Measurements from ENCODE around the gene EYA2. TPM values are rescaled to one million over a fixed set of nuclear protein-coding genes. Genes with fewer than 3 reads are reported as not detected.

The EYA2 gene
- total RNA-seq, 1 donor: 1.6 TPM

DNA sequence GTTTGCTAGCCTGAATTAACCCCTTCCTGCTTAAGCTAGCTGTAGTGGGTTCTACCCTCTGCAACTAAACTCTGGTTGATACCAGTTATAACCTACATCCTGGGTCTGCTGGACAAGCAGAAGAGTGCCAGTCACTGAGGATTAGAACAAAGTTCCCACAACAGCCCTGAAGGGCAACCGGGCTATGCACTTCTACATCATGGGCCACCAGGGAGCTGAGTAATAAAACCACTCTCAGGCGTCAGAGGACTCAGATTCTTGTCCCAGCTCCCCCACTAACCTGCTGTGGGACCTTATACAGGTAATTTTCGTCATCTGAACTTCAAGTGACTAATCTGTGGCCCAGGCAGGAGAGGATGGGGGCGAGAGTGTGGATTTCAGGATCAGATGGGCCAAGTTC, 56.8 kb downstream of the EYA2 start:
- no peak overlapping the region for H3K4me3 ChIP-seq (ENCODE audit: low read depth, low read length)
- DNase-seq (ENCODE audit: low read depth): no peak
- TF ChIP-seq, protein P1, sequence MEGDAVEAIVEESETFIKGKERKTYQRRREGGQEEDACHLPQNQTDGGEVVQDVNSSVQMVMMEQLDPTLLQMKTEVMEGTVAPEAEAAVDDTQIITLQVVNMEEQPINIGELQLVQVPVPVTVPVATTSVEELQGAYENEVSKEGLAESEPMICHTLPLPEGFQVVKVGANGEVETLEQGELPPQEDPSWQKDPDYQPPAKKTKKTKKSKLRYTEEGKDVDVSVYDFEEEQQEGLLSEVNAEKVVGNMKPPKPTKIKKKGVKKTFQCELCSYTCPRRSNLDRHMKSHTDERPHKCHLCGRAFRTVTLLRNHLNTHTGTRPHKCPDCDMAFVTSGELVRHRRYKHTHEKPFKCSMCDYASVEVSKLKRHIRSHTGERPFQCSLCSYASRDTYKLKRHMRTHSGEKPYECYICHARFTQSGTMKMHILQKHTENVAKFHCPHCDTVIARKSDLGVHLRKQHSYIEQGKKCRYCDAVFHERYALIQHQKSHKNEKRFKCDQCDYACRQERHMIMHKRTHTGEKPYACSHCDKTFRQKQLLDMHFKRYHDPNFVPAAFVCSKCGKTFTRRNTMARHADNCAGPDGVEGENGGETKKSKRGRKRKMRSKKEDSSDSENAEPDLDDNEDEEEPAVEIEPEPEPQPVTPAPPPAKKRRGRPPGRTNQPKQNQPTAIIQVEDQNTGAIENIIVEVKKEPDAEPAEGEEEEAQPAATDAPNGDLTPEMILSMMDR (IDR thresholded peaks at IDR 0.05; ENCODE audit: insufficient read depth, low read length): no peak

DNA sequence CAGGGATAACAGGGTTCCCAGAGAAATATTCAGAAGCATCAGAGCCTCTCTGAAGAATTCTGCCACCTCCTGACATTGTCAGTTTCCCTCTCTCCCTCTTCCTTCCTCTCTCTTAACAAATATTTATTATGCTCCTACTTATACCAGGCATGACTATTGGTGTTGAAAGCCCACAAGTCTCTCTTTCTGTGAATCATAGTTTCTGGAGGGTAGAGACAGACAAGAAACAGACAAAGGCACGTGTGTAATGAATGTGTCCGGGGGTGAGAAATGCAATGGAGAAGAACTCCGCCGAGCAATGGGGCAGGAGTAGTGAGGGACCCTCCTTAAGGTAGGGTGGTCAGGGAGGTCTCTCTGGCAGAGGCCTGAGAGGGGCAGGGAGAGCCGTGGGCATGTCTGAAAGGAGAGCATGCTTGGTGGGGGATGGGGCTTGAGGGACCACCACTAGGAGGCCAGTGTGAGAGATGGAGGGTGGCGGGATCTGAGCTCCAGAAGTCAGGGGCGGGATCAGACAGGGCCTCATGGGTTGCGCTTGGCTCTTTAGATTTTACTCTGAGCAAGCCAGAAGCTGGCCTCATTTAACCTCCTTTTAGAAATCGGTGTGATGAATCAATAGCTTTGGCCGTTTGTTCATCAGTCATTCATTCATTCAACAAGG, 57.3 kb downstream of the EYA2 start:
- TF ChIP-seq, protein P1 (IDR thresholded peaks at IDR 0.05; ENCODE audit: insufficient read depth, low read length): no peak
- no peak for DNase-seq (ENCODE audit: low read depth)
- H3K4me3 ChIP-seq (ENCODE audit: low read depth, low read length): no peak overlapping the region

DNA sequence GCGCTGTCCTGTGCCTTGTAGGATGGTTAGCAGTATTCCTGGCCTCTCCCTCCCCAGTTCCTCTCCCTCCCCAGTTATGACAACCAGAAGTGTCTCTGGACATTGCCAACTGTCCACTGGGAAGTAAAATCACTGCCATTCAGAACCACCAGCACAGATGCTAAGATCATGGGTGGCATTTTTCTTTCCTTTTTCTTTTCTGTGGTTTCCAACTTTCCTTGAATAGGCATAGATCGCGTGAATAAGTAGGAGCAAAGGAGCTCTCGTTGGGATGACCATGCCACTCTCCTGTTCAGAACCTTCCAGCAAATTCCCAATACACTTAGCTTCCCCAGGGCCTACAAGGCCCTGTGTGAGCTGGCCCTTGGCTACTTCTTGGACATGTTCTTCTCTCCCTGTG, 59.0 kb downstream of the EYA2 start:
- H3K4me3 ChIP-seq (ENCODE audit: low read depth, low read length): no peak overlapping the region

DNA sequence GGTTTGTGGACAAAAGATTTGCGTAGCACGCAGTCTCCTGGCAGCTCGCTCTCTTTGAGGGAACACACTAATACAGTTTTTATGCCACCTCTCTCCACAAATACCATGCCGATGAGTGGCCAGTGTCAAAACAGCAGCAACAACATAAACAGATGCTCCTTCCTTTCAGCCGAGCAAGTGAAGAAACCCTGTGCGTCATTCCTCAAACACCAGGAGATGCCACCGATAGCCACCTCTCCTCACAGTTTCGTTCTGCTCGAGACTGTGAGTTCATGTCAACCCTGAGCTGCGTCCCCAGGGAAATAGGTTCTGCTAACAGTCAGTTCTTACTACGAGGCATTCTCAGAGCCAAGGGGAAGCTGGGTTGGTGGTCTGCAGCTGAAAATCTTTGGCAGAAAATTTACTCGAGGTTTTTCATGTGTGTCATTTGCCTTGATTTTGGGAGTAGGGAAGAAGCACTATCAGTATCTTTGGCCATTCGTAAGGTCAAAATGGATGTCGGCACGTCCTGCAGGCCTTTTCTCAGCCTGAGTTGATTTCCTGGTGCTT, 59.9 kb downstream of the EYA2 start:
- TF ChIP-seq, protein P1 (IDR thresholded peaks at IDR 0.05; ENCODE audit: insufficient read depth, low read length): no peak
- DNase-seq (ENCODE audit: low read depth): peak; percentile 32
- no peak overlapping the region for H3K4me3 ChIP-seq (ENCODE audit: low read depth, low read length)

More for the DNA sequence above, 59.0 kb downstream of the EYA2 start:
- TF ChIP-seq, protein P1 (IDR thresholded peaks at IDR 0.05; ENCODE audit: insufficient read depth, low read length): no peak
- no peak for DNase-seq (ENCODE audit: low read depth)

DNA sequence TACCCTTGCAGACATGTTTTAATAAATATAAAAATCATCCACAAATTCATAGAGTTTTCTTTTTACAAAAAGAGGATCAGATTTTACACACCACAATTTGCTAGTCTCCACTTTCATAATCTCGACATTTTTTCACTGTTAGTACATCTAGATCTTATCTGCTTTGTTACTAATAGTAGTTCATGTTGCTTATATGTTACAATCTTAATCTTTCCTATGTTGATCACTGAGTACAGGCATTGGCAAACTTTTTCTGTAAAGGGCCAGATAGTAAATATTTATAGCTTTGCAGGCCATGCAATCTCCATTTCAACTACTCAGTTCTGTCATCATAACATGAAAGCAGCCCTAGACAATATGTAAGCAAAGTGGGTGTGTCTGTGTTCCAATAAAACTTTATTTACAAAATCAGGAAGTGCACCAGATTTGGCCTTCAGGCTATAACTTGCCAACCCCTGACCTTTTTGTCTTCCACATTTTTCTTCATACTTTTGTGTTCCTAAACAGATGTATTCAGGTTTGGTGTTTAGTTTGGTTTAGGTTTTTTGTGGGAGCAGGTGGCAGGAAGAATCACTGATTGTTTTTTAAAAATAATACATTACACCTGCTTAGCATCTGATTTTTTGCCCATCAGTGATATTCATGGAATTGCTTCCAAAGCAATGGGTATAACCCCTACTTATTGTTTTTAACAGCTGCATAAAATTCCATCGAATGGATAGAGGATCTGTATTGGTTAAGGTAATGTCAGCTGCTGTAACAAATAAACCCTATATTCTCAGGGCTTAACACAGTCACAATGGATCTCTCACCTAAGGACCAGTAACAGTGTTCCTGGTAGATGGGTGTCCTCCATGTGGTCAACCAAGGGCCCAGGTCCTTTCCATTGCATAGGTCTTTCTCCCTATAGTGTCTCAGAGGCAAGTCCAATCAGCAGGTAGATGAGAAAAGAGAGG, 61.2 kb downstream of the EYA2 start:
- peak; percentile 30 for DNase-seq (ENCODE audit: low read depth)
- no peak overlapping the region for H3K4me3 ChIP-seq (ENCODE audit: low read depth, low read length)
- TF ChIP-seq, protein P1 (IDR thresholded peaks at IDR 0.05; ENCODE audit: insufficient read depth, low read length): no peak

DNA sequence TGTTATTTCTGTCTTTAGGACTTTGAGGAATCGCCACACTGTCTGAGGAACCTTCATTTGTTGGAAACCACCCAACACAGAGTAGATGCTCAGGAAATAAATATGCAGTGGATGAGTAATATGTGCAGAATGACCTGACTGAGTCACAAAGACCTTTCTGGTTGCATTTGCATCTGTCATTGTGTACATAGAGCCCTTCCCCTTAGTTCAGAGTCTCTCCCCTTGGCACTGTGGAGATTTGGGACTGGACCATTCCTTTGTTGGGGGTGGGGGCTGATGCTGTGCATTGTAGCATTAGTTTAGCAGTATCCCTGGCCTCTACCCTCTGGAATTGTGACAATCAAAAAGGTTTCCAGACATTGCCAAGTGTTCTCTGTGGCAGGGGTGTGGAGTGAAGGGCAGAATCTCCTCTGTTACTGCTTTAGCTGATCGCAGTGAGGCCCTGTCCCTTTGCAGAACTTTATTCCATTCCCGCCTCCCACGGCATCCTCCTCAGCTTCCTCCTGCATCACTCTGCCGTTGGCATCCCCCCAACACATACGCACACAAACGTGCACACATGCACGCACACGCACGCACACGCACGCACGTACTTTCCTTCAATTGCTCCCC, 64.5 kb downstream of the EYA2 start:
- DNase-seq (ENCODE audit: low read depth): peak; percentile 89
- TF ChIP-seq, protein P1 (IDR thresholded peaks at IDR 0.05; ENCODE audit: insufficient read depth, low read length): no peak
- no peak overlapping the region for H3K4me3 ChIP-seq (ENCODE audit: low read depth, low read length)

Measured in fibroblast of the aortic adventitia (primary cell).